Mammary epithelial cell (primary cell): ENCODE results near the gene NAXD.

Experiments
- CTCF ChIP-seq, 2 donors: IDR thresholded peaks in 1 of 2; conservative IDR thresholded peaks in 1 of 2; 2 replicates each; pipeline ENCODE4 v1.5.1; 2011 to 2012; ENCODE audit warnings: inconsistent platforms in 2 of 2, low read length in 2 of 2, mild to moderate bottlenecking in 2 of 2, control low read depth in 1 of 2, low read depth in 1 of 2; ENCODE audit not compliant: insufficient read depth in 1 of 2; ENCODE audit errors: extremely low read depth in 1 of 2
- EZH2 ChIP-seq: IDR thresholded peaks from 2 replicates; pipeline ENCODE4 v1.6.1; 2012; ENCODE audit warnings: low read length, inconsistent platforms, borderline replicate concordance

DNA sequence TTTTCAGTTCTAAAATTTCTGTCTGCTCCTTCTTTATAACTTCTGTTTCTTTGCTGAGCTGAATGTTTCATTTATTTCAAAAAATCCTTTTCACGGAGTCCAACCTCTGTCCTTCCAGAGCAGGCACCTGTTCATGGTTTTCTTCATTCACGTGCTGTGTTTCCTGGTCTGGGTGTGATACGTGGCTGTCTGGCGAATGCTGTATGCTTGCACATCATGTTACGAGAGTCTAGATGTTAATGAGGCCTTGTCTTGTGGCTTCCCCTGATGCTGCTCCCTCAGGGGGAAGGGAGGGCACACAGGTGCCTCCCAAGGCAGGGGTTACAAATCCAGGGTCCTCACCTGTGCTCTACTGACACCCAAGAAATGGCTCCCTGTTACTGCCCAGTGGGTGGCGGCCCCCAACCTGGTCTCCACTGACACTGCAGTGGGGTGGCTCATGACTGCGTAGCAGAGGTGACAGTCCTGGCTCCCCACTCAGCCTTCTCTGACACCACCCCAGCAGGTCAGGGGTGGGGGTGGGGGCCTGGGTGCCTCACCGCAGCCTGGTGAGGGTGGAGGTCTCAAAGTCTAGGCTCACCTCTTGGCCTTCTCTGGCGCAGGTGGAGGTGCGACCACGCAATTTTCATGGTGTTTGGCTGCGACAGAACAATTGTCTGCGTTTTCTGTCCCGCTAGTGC is 33.7 kb upstream of the NAXD start:
- TF ChIP-seq CTCF (conservative IDR thresholded peaks at IDR 0.05 in 1 of 2, IDR thresholded peaks at IDR 0.05 in 1 of 2; ENCODE audit: extremely low read depth in 1 of 2, insufficient read depth in 1 of 2, low read depth in 1 of 2, low read length in 2 of 2) = no peak
- TF ChIP-seq EZH2 = no peak
